Neural crest cell (in vitro differentiated cells): ENCODE data around the gene PROM2. TPM values are rescaled to one million over a fixed set of nuclear protein-coding genes. Genes with fewer than 3 reads are reported as not detected.
A peak's percentile ranks its signal among the peaks of the same experiment; 100 is the strongest.

Source experiments
- DNase-seq: peaks from one replicate; pipeline ENCODE4 v3.0.0; 2021; ENCODE audit warnings: low read depth, mixed read lengths, low spot score
- H3K27ac Mint-ChIP-seq: one replicate; pipeline ENCODE4 v1.8.0; 2021; ENCODE audit warnings: mild to moderate bottlenecking, mixed read lengths; ENCODE audit not compliant: unreplicated experiment
- H3K27me3 Mint-ChIP-seq: 2 replicates; pipeline ENCODE4 v1.8.0; 2021; ENCODE audit warnings: low read depth, mild to moderate bottlenecking, mixed read lengths
- H3K36me3 Mint-ChIP-seq: 2 replicates; pipeline ENCODE4 v1.8.0; 2021; ENCODE audit warnings: low read depth, mild to moderate bottlenecking, mixed read lengths
- H3K4me1 Mint-ChIP-seq: 2 replicates; pipeline ENCODE4 v1.8.0; 2021; ENCODE audit warnings: mixed read lengths
- H3K4me3 Mint-ChIP-seq: one replicate; pipeline ENCODE4 v1.8.0; 2021; ENCODE audit warnings: mild to moderate bottlenecking, mixed read lengths
- H3K9me3 Mint-ChIP-seq: 2 replicates; pipeline ENCODE4 v1.8.0; 2021; ENCODE audit warnings: mixed read lengths
- total RNA-seq: library from RNA; stranded (reverse); gene quantifications from 2 replicates; pipeline ENCODE4 v1.2.1, GENCODE V29; 2021
- TF ChIP-seq, protein P1 (sequence below): fragments of 200-600 bp; sonication (generic); conservative IDR thresholded peaks from 2 replicates; pipeline ENCODE4 v1.5.0; 2021; ENCODE audit warnings: antibody characterized with exemption, mild to moderate bottlenecking

Gene PROM2
- total RNA-seq, 1 donor from 2014 or later: 1.8 TPM

DNA sequence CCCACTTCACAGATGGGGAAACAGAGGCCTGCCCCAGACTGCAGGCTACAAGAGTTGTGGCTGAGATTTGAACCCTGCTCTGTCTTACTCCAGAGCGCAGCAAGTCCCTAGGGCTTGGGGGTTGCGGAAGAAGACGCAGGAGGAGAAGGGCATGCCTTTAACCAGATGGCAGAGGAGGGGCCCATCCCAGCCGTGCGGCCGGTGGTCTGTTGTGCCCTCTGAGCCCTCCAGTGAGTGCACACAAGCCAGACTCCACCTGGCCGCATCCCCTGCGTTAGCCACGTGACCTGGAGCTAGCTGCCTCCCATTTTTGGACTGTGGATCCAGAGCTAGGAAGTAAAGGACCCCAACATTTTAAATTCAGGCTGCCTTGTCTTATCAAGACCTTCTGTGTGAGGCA lies 25.7 kb downstream of the PROM2 start:
- Mint-ChIP-seq H3K27ac (no peak overlapping the region), H3K27me3 (no peaks in the 10 kb centered on the region), H3K4me1 (peaks cover 8% of the 10 kb centered on the region), H3K4me3 (no peak overlapping the region), H3K36me3 (no peaks in the 10 kb centered on the region), H3K9me3 (no peaks in the 10 kb centered on the region)
- no peak for DNase-seq
- TF ChIP-seq, protein P1, sequence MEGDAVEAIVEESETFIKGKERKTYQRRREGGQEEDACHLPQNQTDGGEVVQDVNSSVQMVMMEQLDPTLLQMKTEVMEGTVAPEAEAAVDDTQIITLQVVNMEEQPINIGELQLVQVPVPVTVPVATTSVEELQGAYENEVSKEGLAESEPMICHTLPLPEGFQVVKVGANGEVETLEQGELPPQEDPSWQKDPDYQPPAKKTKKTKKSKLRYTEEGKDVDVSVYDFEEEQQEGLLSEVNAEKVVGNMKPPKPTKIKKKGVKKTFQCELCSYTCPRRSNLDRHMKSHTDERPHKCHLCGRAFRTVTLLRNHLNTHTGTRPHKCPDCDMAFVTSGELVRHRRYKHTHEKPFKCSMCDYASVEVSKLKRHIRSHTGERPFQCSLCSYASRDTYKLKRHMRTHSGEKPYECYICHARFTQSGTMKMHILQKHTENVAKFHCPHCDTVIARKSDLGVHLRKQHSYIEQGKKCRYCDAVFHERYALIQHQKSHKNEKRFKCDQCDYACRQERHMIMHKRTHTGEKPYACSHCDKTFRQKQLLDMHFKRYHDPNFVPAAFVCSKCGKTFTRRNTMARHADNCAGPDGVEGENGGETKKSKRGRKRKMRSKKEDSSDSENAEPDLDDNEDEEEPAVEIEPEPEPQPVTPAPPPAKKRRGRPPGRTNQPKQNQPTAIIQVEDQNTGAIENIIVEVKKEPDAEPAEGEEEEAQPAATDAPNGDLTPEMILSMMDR: no peak

DNA sequence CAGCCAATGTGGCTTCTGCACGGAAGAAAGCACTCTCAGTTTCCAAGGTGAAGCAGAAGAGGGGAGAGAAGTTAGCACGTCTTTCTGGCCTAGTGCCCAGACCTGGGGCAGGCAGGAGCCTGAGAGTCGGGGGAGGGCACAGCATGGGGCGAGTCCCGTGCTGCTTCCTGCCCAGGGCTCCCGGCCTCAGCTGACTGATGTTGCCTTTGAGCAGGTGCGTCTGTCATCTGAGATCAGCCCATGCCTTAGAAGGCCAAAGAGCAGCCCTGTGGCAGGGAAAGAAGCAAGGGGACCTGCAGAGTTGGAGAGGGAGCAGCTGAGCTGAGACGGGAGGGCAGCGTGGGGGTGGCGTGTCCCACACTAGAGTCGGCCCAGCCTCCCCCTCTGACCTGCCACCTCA lies 26.2 kb downstream of the PROM2 start:
- no peak overlapping the region for H3K4me3 Mint-ChIP-seq
- DNase-seq: no peak
- no peaks in the 10 kb centered on the region for H3K9me3 Mint-ChIP-seq
- H3K27me3 Mint-ChIP-seq: no peaks in the 10 kb centered on the region
- TF ChIP-seq, protein P1: no peak
- no peaks in the 10 kb centered on the region for H3K36me3 Mint-ChIP-seq
- peaks cover 8% of the 10 kb centered on the region for H3K4me1 Mint-ChIP-seq
- H3K27ac Mint-ChIP-seq: no peak overlapping the region

DNA sequence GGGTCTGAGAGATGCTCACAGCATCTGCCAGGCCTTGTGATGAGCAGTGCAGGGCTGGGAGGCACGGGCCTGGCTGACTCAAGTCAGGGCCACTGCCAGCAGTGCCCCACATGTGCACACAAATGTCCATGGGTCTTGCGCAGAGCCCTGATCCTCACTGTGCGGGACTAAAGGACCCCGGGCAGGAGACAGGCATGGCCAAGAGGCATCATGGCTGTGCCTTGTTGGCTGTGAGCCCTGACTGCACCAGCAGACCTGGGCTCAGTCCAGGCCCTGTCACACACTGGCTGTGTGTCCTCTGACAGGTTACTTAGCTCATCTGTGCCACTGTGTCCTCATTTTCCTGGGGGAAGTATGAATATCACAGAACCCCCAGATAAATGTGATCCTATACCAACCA lies 26.9 kb downstream of the PROM2 start:
- H3K4me1 Mint-ChIP-seq: peaks cover 10% of the 10 kb centered on the region
- H3K27ac Mint-ChIP-seq: no peak overlapping the region
- no peak for DNase-seq
- no peaks in the 10 kb centered on the region for H3K27me3 Mint-ChIP-seq
- no peaks in the 10 kb centered on the region for H3K9me3 Mint-ChIP-seq
- H3K4me3 Mint-ChIP-seq: no peak overlapping the region
- no peaks in the 10 kb centered on the region for H3K36me3 Mint-ChIP-seq
- TF ChIP-seq, protein P1: no peak

DNA sequence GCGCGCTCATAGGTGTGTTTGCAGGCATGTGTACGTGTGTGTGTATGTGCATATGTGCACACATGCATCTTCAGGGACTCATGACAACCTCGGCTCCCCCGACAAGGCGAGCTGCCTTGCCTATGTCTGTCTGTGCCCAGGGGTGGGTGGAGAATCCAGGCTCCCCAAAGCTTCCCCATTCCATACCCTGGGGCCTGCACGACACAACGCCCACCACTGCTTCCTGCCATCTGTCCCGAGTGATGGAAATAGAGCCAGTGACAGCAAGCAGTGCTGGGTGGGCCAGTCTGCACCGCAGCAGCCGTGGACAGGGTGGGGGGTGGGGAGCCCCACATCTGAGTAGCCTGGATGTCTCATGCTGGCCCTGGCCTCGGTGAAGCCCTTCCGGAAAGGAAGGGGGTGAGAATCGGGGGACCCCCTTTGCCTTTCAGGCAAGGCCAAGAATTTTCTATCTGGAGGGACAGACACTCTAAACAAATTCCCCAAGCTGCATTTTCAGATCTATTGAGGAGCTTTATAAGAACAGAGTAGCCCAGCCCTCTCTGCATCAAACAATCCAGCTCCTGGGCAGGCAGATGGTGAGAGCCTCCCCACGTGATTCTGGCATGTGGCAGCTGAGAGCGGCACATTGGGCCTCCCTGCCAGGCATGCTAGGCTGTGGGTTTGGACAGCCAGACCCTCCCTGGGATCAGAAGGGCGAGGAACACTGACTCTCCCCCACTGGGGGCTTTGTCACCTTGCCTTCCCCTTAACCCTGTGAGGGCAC lies 27.8 kb downstream of the PROM2 start:
- Mint-ChIP-seq H3K36me3 (no peaks in the 10 kb centered on the region), H3K9me3 (no peaks in the 10 kb centered on the region), H3K27me3 (no peaks in the 10 kb centered on the region), H3K27ac (peak overlapping the region; percentile 50), H3K4me1 (peaks cover 12% of the 10 kb centered on the region), H3K4me3 (no peak overlapping the region)
- TF ChIP-seq, protein P1: no peak
- DNase-seq: no peak

DNA sequence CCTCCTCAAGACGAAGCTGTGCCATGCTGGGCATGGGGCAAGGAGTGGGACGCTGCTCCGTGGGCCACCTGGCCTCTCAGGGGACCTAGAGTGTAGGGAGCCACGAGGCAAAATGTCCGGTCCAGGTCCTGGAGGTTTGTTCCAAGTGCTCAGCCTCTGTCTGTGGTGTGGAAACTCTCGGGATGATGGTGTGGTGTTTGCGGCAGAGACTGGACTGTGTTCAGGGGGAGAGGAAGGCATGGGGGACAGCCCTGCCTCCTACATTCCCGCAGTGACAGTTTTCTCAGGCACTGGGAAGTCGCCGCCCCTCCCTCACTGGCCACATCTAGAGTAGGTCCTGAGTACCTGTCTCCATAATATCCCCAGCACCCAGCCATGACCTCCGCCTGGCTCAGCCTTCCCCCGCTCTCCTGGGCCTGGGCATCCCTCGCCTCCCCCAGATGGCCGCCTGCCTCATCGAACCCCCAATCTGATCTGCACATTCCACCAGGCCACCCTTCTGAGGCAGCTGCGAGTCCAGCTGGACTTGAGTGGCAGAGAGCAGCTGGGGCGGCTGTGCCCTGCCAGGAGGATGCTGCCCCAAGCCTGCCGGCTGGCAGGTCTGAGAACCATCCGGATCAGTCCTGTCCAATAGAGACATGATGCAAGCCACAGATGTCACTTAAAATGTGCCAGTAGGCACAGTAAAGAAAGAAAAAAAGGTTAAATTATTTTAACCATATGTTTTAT lies 29.1 kb downstream of the PROM2 start:
- H3K27ac Mint-ChIP-seq: no peak overlapping the region
- TF ChIP-seq, protein P1: no peak
- H3K9me3 Mint-ChIP-seq: no peaks in the 10 kb centered on the region
- H3K36me3 Mint-ChIP-seq: no peaks in the 10 kb centered on the region
- peaks cover 4% of the 10 kb centered on the region for H3K4me1 Mint-ChIP-seq
- no peaks in the 10 kb centered on the region for H3K27me3 Mint-ChIP-seq
- H3K4me3 Mint-ChIP-seq: no peak overlapping the region
- no peak for DNase-seq
